A549 (cell line): ENCODE data around the gene TRAFD1. TPM values are rescaled to one million over a fixed set of nuclear protein-coding genes. Genes with fewer than 3 reads are reported as not detected.
A peak's percentile ranks its signal among the peaks of the same experiment; 100 is the strongest.
"Not testable (repeated sequence)": the region's sequence is repeated elsewhere in the genome, so short reads cannot be mapped to it uniquely, and the experiment has no call there.

Source experiments
- ATAC-seq, 2 experiments: fragments of 200-7000 bp in 1 of 2; fragments of >200 bp in 1 of 2; cut with Nextera tagmentation in 1 of 2; cut with Tn5 transposase in 1 of 2; 3 replicates each; pipeline versions ENCODE4 v1.8.0 to v1.9.1; 2018 to 2020; ENCODE audit warnings: mild to moderate bottlenecking in 1 of 2, moderate library complexity in 1 of 2
- CTCF ChIA-PET: fragments of 300-600 bp; sonication (Branson Sonifier 250); formaldehyde crosslinking; extraction: SDS; loops from one replicate; lab custom pipeline; 2021; ENCODE audit warnings: antibody characterized with exemption, inconsistent platforms; lab: Yijun Ruan, JAX
- POLR2A ChIA-PET: fragments of 350-600 bp; formaldehyde crosslinking; extraction: SDS; loops from one replicate; lab custom pipeline; 2021; ENCODE audit warnings: antibody characterized with exemption, inconsistent platforms; lab: Yijun Ruan, JAX
- DNase-seq, 2 experiments: peaks; one replicate each; pipeline versions ENCODE4 v3.0.0 to v3.0.0-alpha.2; 2011 to 2016; ENCODE audit warnings: low read depth in 1 of 2, low spot score in 1 of 2
- FAIRE-seq: peaks from 2 replicates; lab custom pipeline; 2011; peaks lifted over from hg19 to GRCh38; lab: Jason Lieb, UNC
- H3K27ac ChIP-seq, 2 experiments: fragments of >200 bp; sonication (Bioruptor Twin); formaldehyde crosslinking; 3 replicates each; pipeline ENCODE4 v1.5.1; 2016 to 2017
- H3K4me1 ChIP-seq: fragments of >200 bp; sonication (Bioruptor Twin); formaldehyde crosslinking; 3 replicates; pipeline ENCODE4 v1.6.1; 2016
- H3K4me2 ChIP-seq: fragments of >200 bp; sonication (Bioruptor Twin); formaldehyde crosslinking; 3 replicates; pipeline ENCODE4 v1.6.1; 2016
- H3K4me3 ChIP-seq: fragments of >200 bp; sonication (Bioruptor Twin); formaldehyde crosslinking; 3 replicates; pipeline ENCODE4 v1.5.1; 2016
- H3K9me3 ChIP-seq: fragments of >200 bp; sonication (Bioruptor Twin); formaldehyde crosslinking; 3 replicates; pipeline ENCODE4 v1.6.1; 2016
- CBX8 ChIP-seq: fragments of 200-600 bp; sonication (generic); IDR thresholded peaks from 2 replicates; pipeline ENCODE4 v1.6.1; 2016
- CEBPB ChIP-seq, 2 experiments: fragments of >200 bp in 1 of 2; sonication (Bioruptor Twin) in 1 of 2; formaldehyde crosslinking in 1 of 2; IDR thresholded peaks; 2 replicates each; pipeline ENCODE4 v1.6.1; 2012 to 2016
- E2F6 ChIP-seq: IDR thresholded peaks from 2 replicates; pipeline ENCODE4 v1.6.1; 2012; ENCODE audit warnings: low read depth, borderline replicate concordance
- ELK1 ChIP-seq: fragments of 150-350 bp; IDR thresholded peaks from 2 replicates; pipeline ENCODE4 v1.6.1; 2014; ENCODE audit warnings: low read depth, mild to moderate bottlenecking, low read length
- EP300 ChIP-seq, 2 experiments: fragments of >200 bp; sonication (Bioruptor Twin); formaldehyde crosslinking; IDR thresholded peaks; 2 replicates in 1 of 2; 3 replicates in 1 of 2; pipeline ENCODE4 v1.6.1; 2016 to 2017
- FOSL2 ChIP-seq, 2 experiments: fragments of 450-650 bp in 1 of 2; fragments of >200 bp in 1 of 2; sonication (Bioruptor Twin) in 1 of 2; formaldehyde crosslinking; IDR thresholded peaks; 2 replicates each; pipeline versions ENCODE4 v1.5.0 to v1.6.1; 2016 to 2020; ENCODE audit warnings: mild to moderate bottlenecking in 1 of 2, moderate library complexity in 1 of 2
- GATA3 ChIP-seq: IDR thresholded peaks from 2 replicates; pipeline ENCODE4 v1.6.1; 2012; ENCODE audit warnings: borderline replicate concordance
- HDAC2 ChIP-seq: fragments of 200-600 bp; sonication (generic); IDR thresholded peaks from 2 replicates; pipeline ENCODE4 v1.6.1; 2016
- HEYL ChIP-seq: fragments of 250-450 bp; sonication (Bioruptor Pico); IDR thresholded peaks from 2 replicates; pipeline ENCODE4 v1.8.0; 2021; ENCODE audit warnings: mild to moderate bottlenecking, moderate library complexity
- JUN ChIP-seq, 2 experiments: fragments of >200 bp; sonication (Bioruptor Twin); formaldehyde crosslinking; IDR thresholded peaks; 2 replicates in 1 of 2; 3 replicates in 1 of 2; pipeline ENCODE4 v1.6.1; 2016 to 2017
- KDM5A ChIP-seq: fragments of 200-600 bp; sonication (generic); IDR thresholded peaks from 2 replicates; pipeline ENCODE4 v1.6.1; 2016; ENCODE audit warnings: antibody characterized with exemption, mild to moderate bottlenecking
- MYC ChIP-seq: IDR thresholded peaks from 2 replicates; pipeline ENCODE4 v1.6.1; 2012; ENCODE audit warnings: mild to moderate bottlenecking, inconsistent platforms, low read length, improper control_type of control experiment, borderline replicate concordance
- NFE2L2 ChIP-seq: fragments of 150-350 bp; conservative IDR thresholded peaks from 2 replicates; pipeline ENCODE4 v1.6.1; 2014; ENCODE audit warnings: low read length
- PHF8 ChIP-seq: fragments of 200-600 bp; sonication (generic); IDR thresholded peaks from 2 replicates; pipeline ENCODE4 v1.6.1; 2016; ENCODE audit warnings: low read depth, mild to moderate bottlenecking, antibody characterized with exemption, moderate library complexity, borderline replicate concordance
- RAD21 ChIP-seq, 2 experiments: fragments of >200 bp in 1 of 2; sonication (Bioruptor Twin) in 1 of 2; formaldehyde crosslinking in 1 of 2; IDR thresholded peaks in 1 of 2; conservative IDR thresholded peaks in 1 of 2; 2 replicates in 1 of 2; 3 replicates in 1 of 2; pipeline ENCODE4 v1.6.1; 2012 to 2018; ENCODE audit warnings: inconsistent platforms in 1 of 2
- RNF2 ChIP-seq: fragments of 200-600 bp; sonication (generic); IDR thresholded peaks from 2 replicates; pipeline ENCODE4 v1.6.1; 2016; ENCODE audit warnings: low read depth, mild to moderate bottlenecking, antibody characterized with exemption, moderate library complexity, borderline replicate concordance
- SMC3 ChIP-seq: fragments of >200 bp; sonication (Bioruptor Twin); formaldehyde crosslinking; IDR thresholded peaks from 3 replicates; pipeline ENCODE4 v1.6.1; 2018; ENCODE audit warnings: inconsistent platforms
- ZC3H11A ChIP-seq: fragments of 450-650 bp; IDR thresholded peaks from 2 replicates; pipeline ENCODE4 v1.6.1; 2014; ENCODE audit warnings: antibody characterized with exemption, mild to moderate bottlenecking
- WGBS: methylation state at CpG from one replicate; pipeline ENCODE4 v1.1.6; 2017; ENCODE audit errors: missing lambda C conversion rate; 5-methylcytosine and 5-hydroxymethylcytosine counted together
- polyA plus RNA-seq, 4 experiments: library from polyadenylated mRNA; depleted of rRNA in 3 of 4; stranded (reverse); fragments of >200 nt; fragmentation: RNase III in 1 of 4; extraction: RNeasy Plus Mini Kit Qiagen cat#74134 plus additional on column Dnase treatment in 1 of 4; gene quantifications; 2 replicates in 3 of 4; 3 replicates in 1 of 4; pipeline ENCODE4 v1.2.3, GENCODE V29; 2011 to 2017
- TF ChIP-seq, protein P1 (sequence below): fragments of >200 bp; sonication (Bioruptor Twin); formaldehyde crosslinking; IDR thresholded peaks from 3 replicates; pipeline ENCODE4 v1.5.1; 2016
- TF ChIP-seq, protein P2 (sequence below): fragments of 200-600 bp; sonication (generic); IDR thresholded peaks from 2 replicates; pipeline ENCODE4 v1.6.1; 2016; ENCODE audit warnings: antibody characterized with exemption, mild to moderate bottlenecking, moderate library complexity
- TF ChIP-seq, protein P3 (sequence below): IDR thresholded peaks from 2 replicates; pipeline ENCODE4 v1.6.1; 2012

The TRAFD1 gene
- polyA plus RNA-seq, 2 of the 4 experiments (the other 2 are of a cell fraction), result 23.3 to 41.1 TPM

- peak in 1 of 2 experiments; percentile 54 for DNase-seq
- peak overlapping the region; percentile 89 to 98; a peak in 5 of 6 replicates for H3K27ac ChIP-seq
- CTCF ChIA-PET, result interaction anchor here (0.6 to 4.8 kb wide), 5 partner anchors 10 to 358 kb away, joined by 3 to 21 read pairs (median 3); partner anchors contain the start of gene TRAFD1
- H3K4me3 ChIP-seq; FAIRE-seq; H3K9me3 ChIP-seq; H3K4me2 ChIP-seq; ATAC-seq; TF ChIP-seq FOSL2 (IDR thresholded peaks at IDR 0.05): not testable (repeated sequence)
- peak; percentile 40; the same call in 1 of the 2 replicates for TF ChIP-seq FOSL2 (CRISPR knock-in tag; IDR thresholded peaks at IDR 0.05)
- POLR2A ChIA-PET, result interaction anchor here (0.7 kb wide), 1 partner anchor 98 kb away, joined by 6 read pairs; the partner anchor contains the start of gene TMEM116
- peaks cover 54% of the 10 kb centered on the region for H3K4me1 ChIP-seq
- WGBS, result 79% methylated on average over 20 of the region's 20 CpGs
Measured at GRCh38 chr12:112110787-112111662, 14.3 kb upstream of the TRAFD1 start.

- Histone ChIP-seq H3K9me3 (no peaks in the 10 kb centered on the region), H3K4me1 (peaks cover 53% of the 10 kb centered on the region), H3K27ac (peak overlapping the region; percentile 89 to 98), H3K4me2 (peak overlapping the region; percentile 72), H3K4me3 (no peak overlapping the region)
- DNase-seq, result peak in 1 of 2 experiments; percentile 56
- TF ChIP-seq RAD21 (conservative IDR thresholded peaks at IDR 0.05 in 1 of 2, IDR thresholded peaks at IDR 0.05 in 1 of 2) (peak; percentile 51 to 55), CEBPB (IDR thresholded peaks at IDR 0.05) (peak; percentile 59 to 91; a peak in 3 of 4 replicates), PHF8 (no peak), SMC3 (peak; percentile 31; the same call in 1 of the 3 replicates), ZC3H11A (no peak)
- TF ChIP-seq, protein P1, sequence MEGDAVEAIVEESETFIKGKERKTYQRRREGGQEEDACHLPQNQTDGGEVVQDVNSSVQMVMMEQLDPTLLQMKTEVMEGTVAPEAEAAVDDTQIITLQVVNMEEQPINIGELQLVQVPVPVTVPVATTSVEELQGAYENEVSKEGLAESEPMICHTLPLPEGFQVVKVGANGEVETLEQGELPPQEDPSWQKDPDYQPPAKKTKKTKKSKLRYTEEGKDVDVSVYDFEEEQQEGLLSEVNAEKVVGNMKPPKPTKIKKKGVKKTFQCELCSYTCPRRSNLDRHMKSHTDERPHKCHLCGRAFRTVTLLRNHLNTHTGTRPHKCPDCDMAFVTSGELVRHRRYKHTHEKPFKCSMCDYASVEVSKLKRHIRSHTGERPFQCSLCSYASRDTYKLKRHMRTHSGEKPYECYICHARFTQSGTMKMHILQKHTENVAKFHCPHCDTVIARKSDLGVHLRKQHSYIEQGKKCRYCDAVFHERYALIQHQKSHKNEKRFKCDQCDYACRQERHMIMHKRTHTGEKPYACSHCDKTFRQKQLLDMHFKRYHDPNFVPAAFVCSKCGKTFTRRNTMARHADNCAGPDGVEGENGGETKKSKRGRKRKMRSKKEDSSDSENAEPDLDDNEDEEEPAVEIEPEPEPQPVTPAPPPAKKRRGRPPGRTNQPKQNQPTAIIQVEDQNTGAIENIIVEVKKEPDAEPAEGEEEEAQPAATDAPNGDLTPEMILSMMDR, result peak; percentile 30; the same call in 1 of the 3 replicates
- TF ChIP-seq, protein P2, sequence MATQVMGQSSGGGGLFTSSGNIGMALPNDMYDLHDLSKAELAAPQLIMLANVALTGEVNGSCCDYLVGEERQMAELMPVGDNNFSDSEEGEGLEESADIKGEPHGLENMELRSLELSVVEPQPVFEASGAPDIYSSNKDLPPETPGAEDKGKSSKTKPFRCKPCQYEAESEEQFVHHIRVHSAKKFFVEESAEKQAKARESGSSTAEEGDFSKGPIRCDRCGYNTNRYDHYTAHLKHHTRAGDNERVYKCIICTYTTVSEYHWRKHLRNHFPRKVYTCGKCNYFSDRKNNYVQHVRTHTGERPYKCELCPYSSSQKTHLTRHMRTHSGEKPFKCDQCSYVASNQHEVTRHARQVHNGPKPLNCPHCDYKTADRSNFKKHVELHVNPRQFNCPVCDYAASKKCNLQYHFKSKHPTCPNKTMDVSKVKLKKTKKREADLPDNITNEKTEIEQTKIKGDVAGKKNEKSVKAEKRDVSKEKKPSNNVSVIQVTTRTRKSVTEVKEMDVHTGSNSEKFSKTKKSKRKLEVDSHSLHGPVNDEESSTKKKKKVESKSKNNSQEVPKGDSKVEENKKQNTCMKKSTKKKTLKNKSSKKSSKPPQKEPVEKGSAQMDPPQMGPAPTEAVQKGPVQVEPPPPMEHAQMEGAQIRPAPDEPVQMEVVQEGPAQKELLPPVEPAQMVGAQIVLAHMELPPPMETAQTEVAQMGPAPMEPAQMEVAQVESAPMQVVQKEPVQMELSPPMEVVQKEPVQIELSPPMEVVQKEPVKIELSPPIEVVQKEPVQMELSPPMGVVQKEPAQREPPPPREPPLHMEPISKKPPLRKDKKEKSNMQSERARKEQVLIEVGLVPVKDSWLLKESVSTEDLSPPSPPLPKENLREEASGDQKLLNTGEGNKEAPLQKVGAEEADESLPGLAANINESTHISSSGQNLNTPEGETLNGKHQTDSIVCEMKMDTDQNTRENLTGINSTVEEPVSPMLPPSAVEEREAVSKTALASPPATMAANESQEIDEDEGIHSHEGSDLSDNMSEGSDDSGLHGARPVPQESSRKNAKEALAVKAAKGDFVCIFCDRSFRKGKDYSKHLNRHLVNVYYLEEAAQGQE, result no peak
- ATAC-seq, result peak in 1 of 2 experiments; percentile 18; a peak in 4 of 6 replicates
- WGBS, result 25% methylated on average over 5 of the region's 5 CpGs
- FAIRE-seq, result no peak
- CTCF ChIA-PET, result interaction anchor here (0.6 to 4.8 kb wide), 6 partner anchors 11 to 275 kb away, joined by 3 to 21 read pairs (median 3); partner anchors contain the start of gene TRAFD1
- POLR2A ChIA-PET, result interaction anchor here (0.7 to 1.4 kb wide), 3 partner anchors 9 to 99 kb away, joined by 4 to 6 read pairs (median 5); partner anchors contain the start of genes TMEM116 and TRAFD1
Measured at GRCh38 chr12:112111931-112112330, 13.4 kb upstream of the TRAFD1 start.

DNA sequence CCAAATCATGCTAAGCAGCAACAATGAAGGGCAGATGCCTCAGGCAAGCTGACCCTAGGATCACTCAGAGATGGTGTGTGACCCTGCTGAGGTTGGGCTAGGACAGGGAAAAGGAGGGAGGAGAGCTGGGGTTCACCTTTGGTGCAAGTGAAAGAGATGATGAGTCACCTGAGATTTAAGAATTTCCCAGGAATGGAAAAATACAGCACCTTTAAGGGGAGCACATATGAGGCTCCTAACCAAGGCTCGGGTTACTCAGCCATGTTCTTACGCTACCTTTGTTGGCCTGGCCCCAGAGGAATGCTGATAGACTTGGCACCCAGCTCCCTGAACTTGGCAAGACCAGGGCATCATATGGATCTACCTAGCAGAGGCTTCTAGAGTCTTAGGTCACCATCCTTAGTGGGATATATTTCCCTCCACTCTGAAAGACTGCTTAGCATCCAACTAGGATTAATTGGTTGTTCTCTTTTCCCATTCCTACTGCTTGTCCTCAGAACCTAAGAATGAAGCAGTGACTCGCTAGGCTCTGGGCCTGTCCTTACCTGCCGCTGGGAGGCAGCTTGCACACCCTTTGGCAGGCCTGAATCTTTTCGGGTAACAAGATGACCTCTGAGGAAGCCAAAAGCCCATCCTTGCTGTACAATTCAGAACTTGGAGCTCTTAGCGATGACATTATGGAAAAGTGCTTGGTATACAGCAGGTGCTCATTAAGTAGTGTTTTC lies 12.8 kb upstream of the TRAFD1 start:
- Histone ChIP-seq H3K27ac (peak overlapping the region; percentile 89 to 98), H3K4me3 (no peak overlapping the region), H3K4me2 (peak overlapping the region; percentile 72), H3K4me1 (peaks cover 55% of the 10 kb centered on the region), H3K9me3 (no peaks in the 10 kb centered on the region)
- peak; percentile 39 for FAIRE-seq
- ChIA-PET CTCF (interaction anchor here (1.3 to 4.8 kb wide), 4 partner anchors 12 to 274 kb away, joined by 3 to 21 read pairs (median 4); partner anchors contain the start of gene TRAFD1), POLR2A (interaction anchor here (1.1 to 1.4 kb wide), 2 partner anchors 9 to 13 kb away, joined by 4 to 5 read pairs; partner anchors contain the start of gene TRAFD1)
- peak; percentile 42 to 77 for ATAC-seq
- peak; percentile 46 to 86 for DNase-seq
- WGBS, result 41% methylated on average over 6 of the region's 6 CpGs
- TF ChIP-seq ELK1 (no peak), GATA3 (peak; percentile 24; the same call in 1 of the 2 replicates), NFE2L2 (no peak), EP300 (IDR thresholded peaks at IDR 0.05) (no peak), CBX8 (no peak), KDM5A (no peak), MYC (no peak), JUN (IDR thresholded peaks at IDR 0.05) (peak; percentile 27 to 47; a peak in 2 of 5 replicates), RNF2 (no peak), HDAC2 (no peak), HEYL (CRISPR knock-in tag) (no peak), E2F6 (0 out of 2 replicates have a peak, but pooled peaks have one; percentile 6)
- TF ChIP-seq, protein P3, sequence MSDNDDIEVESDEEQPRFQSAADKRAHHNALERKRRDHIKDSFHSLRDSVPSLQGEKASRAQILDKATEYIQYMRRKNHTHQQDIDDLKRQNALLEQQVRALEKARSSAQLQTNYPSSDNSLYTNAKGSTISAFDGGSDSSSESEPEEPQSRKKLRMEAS, result peak; percentile 28; the same call in 1 of the 2 replicates
